AG09319 (cell line): ENCODE measurements around the gene MAPK8IP2.
"Not testable (repeated sequence)": the region's sequence is repeated elsewhere in the genome, so short reads cannot be mapped to it uniquely, and the experiment has no call there.

Source experiments
- DNase-seq: peaks from one replicate; pipeline ENCODE4 v3.0.0-alpha.2; 2010; ENCODE audit warnings: low read depth; ENCODE audit errors: extremely low read depth
- CTCF ChIP-seq: IDR thresholded peaks from 2 replicates; pipeline ENCODE4 v1.5.1; 2011; ENCODE audit warnings: low read depth, mild to moderate bottlenecking, inconsistent platforms, low read length, moderate library complexity

Gene MAPK8IP2

GRCh38 chr22:50609599-50609998 is 9.0 kb downstream of the MAPK8IP2 start:
- TF ChIP-seq CTCF = no peak
- DNase-seq = no peak

GRCh38 chr22:50610041-50610451 is 9.5 kb downstream of the MAPK8IP2 start:
- DNase-seq = no peak
- TF ChIP-seq CTCF = no peak

GRCh38 chr22:50610581-50610980 is 10.0 kb downstream of the MAPK8IP2 start:
- TF ChIP-seq CTCF = no peak
- no peak for DNase-seq

- no peak for DNase-seq
- no peak for TF ChIP-seq CTCF
Observed at GRCh38 chr22:50611341-50612060, 10.9 kb downstream of the MAPK8IP2 start.

GRCh38 chr22:50612168-50612527 is 11.6 kb downstream of the MAPK8IP2 start:
- no peak for DNase-seq
- no peak for TF ChIP-seq CTCF

GRCh38 chr22:50612528-50613221 is 12.1 kb downstream of the MAPK8IP2 start:
- TF ChIP-seq CTCF = no peak
- DNase-seq = no peak

GRCh38 chr22:50613291-50613981 is 12.8 kb downstream of the MAPK8IP2 start:
- TF ChIP-seq CTCF = no peak
- DNase-seq = no peak

GRCh38 chr22:50614296-50614695 is 13.7 kb downstream of the MAPK8IP2 start:
- not testable (repeated sequence) for DNase-seq
